IMR-90 (cell line): ENCODE measurements around the gene CLEC3A. TPM values are rescaled to one million over a fixed set of nuclear protein-coding genes. Genes with fewer than 3 reads are reported as not detected.
"Not testable (repeated sequence)": the region's sequence is repeated elsewhere in the genome, so short reads cannot be mapped to it uniquely, and the experiment has no call there.

Source experiments
- ATAC-seq: fragments of 200-7000 bp; cut with Tn5 transposase; 2 replicates; pipeline ENCODE4 v1.9.1; 2020; ENCODE audit warnings: low read depth, mild to moderate bottlenecking, moderate library complexity
- BruUV-seq: library from RNA; stranded (reverse); fragments of 400-500 nt; replicated peaks from 2 replicates; lab custom pipeline; 2021; lab: Mats Ljungman, UMichigan
- CTCF ChIA-PET: fragments of 300-600 bp; formaldehyde crosslinking; extraction: SDS; loops from one replicate; lab custom pipeline; 2021; ENCODE audit warnings: antibody characterized with exemption; lab: Yijun Ruan, JAX
- POLR2A ChIA-PET: fragments of 300-600 bp; sonication (Branson Sonifier 250); formaldehyde crosslinking; loops from one replicate; lab custom pipeline; 2022; ENCODE audit warnings: antibody characterized with exemption; ENCODE audit not compliant: unreplicated experiment; lab: Charles Lee
- DNase-seq: peaks from one replicate; pipeline ENCODE4 v3.0.0; 2013
- H2AFZ ChIP-seq: replicated peaks from 2 replicates; pipeline ENCODE3; 2013; ENCODE audit warnings: low read length, mild to moderate bottlenecking; ENCODE audit not compliant: poor library complexity
- H2AK5ac ChIP-seq: 2 replicates; pipeline ENCODE4 v1.6.1; 2013; ENCODE audit warnings: low read depth, low read length, inconsistent platforms
- H2AK9ac ChIP-seq: replicated peaks from 2 replicates; pipeline ENCODE3; 2013; ENCODE audit warnings: mild to moderate bottlenecking, low read depth, low read length, moderate library complexity; ENCODE audit not compliant: poor library complexity
- H2BK120ac ChIP-seq: 2 replicates; pipeline ENCODE4 v1.6.1; 2013; ENCODE audit warnings: low read depth, low read length, inconsistent platforms
- H2BK15ac ChIP-seq: 3 replicates; pipeline ENCODE4 v1.6.1; 2013; ENCODE audit warnings: low read depth, low read length, inconsistent platforms
- H2BK20ac ChIP-seq: 2 replicates; pipeline ENCODE4 v1.6.1; 2013; ENCODE audit warnings: low read depth, mild to moderate bottlenecking, inconsistent platforms, low read length, moderate library complexity
- H2BK5ac ChIP-seq: 2 replicates; pipeline ENCODE4 v1.6.1; 2013; ENCODE audit warnings: mild to moderate bottlenecking, low read depth, low read length, inconsistent platforms; ENCODE audit not compliant: poor library complexity, severe bottlenecking
- H3K14ac ChIP-seq: replicated peaks from 2 replicates; pipeline ENCODE4 v1.6.1; 2013; ENCODE audit warnings: low read depth, low read length, inconsistent platforms
- H3K18ac ChIP-seq: 2 replicates; pipeline ENCODE4 v1.6.1; 2013; ENCODE audit warnings: low read depth, low read length, control low read depth
- H3K23ac ChIP-seq: 2 replicates; pipeline ENCODE4 v1.6.1; 2013; ENCODE audit warnings: low read depth, low read length, inconsistent platforms
- H3K27ac ChIP-seq: 2 replicates; pipeline ENCODE4 v1.5.1; 2013; ENCODE audit warnings: mild to moderate bottlenecking, control low read depth, low read length; ENCODE audit not compliant: insufficient read depth
- H3K27me3 ChIP-seq: 2 replicates; pipeline ENCODE4 v1.6.1; 2013; ENCODE audit warnings: low read length; ENCODE audit not compliant: control insufficient read depth, insufficient read depth
- H3K36me3 ChIP-seq: 2 replicates; pipeline ENCODE4 v1.6.1; 2013; ENCODE audit warnings: low read length, mixed read lengths; ENCODE audit not compliant: control insufficient read depth, insufficient read depth
- H3K4ac ChIP-seq: 2 replicates; pipeline ENCODE4 v1.6.1; 2013; ENCODE audit warnings: low read depth, low read length, inconsistent platforms
- H3K4me1 ChIP-seq: 2 replicates; pipeline ENCODE4 v1.6.1; 2013; ENCODE audit warnings: low read length, mixed read lengths; ENCODE audit not compliant: control insufficient read depth, insufficient read depth
- H3K4me2 ChIP-seq: 2 replicates; pipeline ENCODE4 v1.6.1; 2013; ENCODE audit warnings: low read depth, mild to moderate bottlenecking, control low read depth, low read length, moderate library complexity
- H3K4me3 ChIP-seq: 2 replicates; pipeline ENCODE4 v1.5.1; 2013; ENCODE audit warnings: low read depth, mild to moderate bottlenecking, control low read depth, low read length, moderate library complexity; ENCODE audit not compliant: insufficient read depth
- H3K56ac ChIP-seq: 2 replicates; pipeline ENCODE4 v1.6.1; 2013; ENCODE audit warnings: low read length, inconsistent platforms; ENCODE audit not compliant: insufficient read depth; ENCODE audit errors: extremely low read depth
- H3K79me1 ChIP-seq, 2 experiments: 2 replicates each; pipeline ENCODE4 v1.6.1; 2013; ENCODE audit warnings: low read length in 2 of 2, inconsistent platforms in 1 of 2, low read depth in 1 of 2
- H3K9ac ChIP-seq: 2 replicates; pipeline ENCODE4 v1.6.1; 2013; ENCODE audit warnings: low read depth, low read length, control low read depth
- H3K9me1 ChIP-seq: 2 replicates; pipeline ENCODE4 v1.6.1; 2013; ENCODE audit warnings: low read length, inconsistent platforms; ENCODE audit not compliant: insufficient read depth
- H3K9me3 ChIP-seq: 2 replicates; pipeline ENCODE4 v1.6.1; 2013; ENCODE audit warnings: low read length; ENCODE audit not compliant: control insufficient read depth, insufficient read depth
- H4K20me1 ChIP-seq: 2 replicates; pipeline ENCODE4 v1.6.1; 2013; ENCODE audit warnings: low read length, inconsistent platforms; ENCODE audit not compliant: insufficient read depth
- H4K5ac ChIP-seq: 2 replicates; pipeline ENCODE4 v1.6.1; 2013; ENCODE audit warnings: mild to moderate bottlenecking, low read depth, low read length, control low read depth
- H4K8ac ChIP-seq, 2 experiments: 2 replicates each; pipeline ENCODE4 v1.6.1; 2013; ENCODE audit warnings: low read depth in 2 of 2, low read length in 2 of 2, control low read depth in 1 of 2, inconsistent platforms in 1 of 2
- H4K91ac ChIP-seq: 2 replicates; pipeline ENCODE4 v1.6.1; 2013; ENCODE audit warnings: low read depth, low read length, inconsistent platforms; ENCODE audit not compliant: insufficient read depth
- FOS ChIP-seq: fragments of 150-350 bp; IDR thresholded peaks from 2 replicates; pipeline ENCODE4 v1.6.1; 2016; ENCODE audit warnings: low read depth, low read length
- WGBS, 2 experiments: methylation state at CpG; one replicate each; pipeline versions ENCODE4 v1.1.5 to v1.1.7; 2013; ENCODE audit warnings: missing lambda C conversion rate in 2 of 2; ENCODE audit not compliant: insufficient read length in 1 of 2; ENCODE audit errors: extremely low coverage in 2 of 2; 5-methylcytosine and 5-hydroxymethylcytosine counted together
- dilution Hi-C: fragments of 300-500 bp; cut with HindIII; formaldehyde crosslinking; loops from one replicate; pipeline ENCODE4 v1.14.3; 2018; ENCODE audit warnings: low sequenced_read_pairs; ENCODE audit not compliant: unreplicated experiment
- in situ Hi-C: fragments of 300-500 bp; cut with MboI; formaldehyde crosslinking; loops from 3 replicates; pipeline ENCODE4 v1.14.3; 2019; ENCODE audit warnings: low sequenced_read_pairs, inconsistent platforms, mixed read lengths
- intact Hi-C: fragments of 100-400 bp; cut with micrococcal nuclease; formaldehyde crosslinking; loops from 2 replicates; pipeline ENCODE4 v1.10.0; 2022
- polyA plus RNA-seq, 3 experiments: library from polyadenylated mRNA; depleted of rRNA; stranded (reverse); fragments of >200 nt; gene quantifications; 2 replicates each; pipeline ENCODE4 v1.2.3, GENCODE V29; 2012; ENCODE audit warnings: low replicate concordance in 1 of 3
- total RNA-seq: library from RNA; depleted of rRNA; stranded (reverse); fragments of >200 nt; gene quantifications from 2 replicates; pipeline ENCODE4 v1.2.3, GENCODE V29; 2012

CLEC3A gene
- total and polyA plus RNA-seq, 2 of the 4 experiments (the other 2 are of a cell fraction): not detected

GRCh38 chr16:77991701-77992100 lies 30.6 kb upstream of the CLEC3A start:
- Histone ChIP-seq H2BK20ac (no peak overlapping the region), H3K14ac (peak overlapping the region; percentile 39; the same call in 1 of the 2 replicates), H3K4me3 (no peak overlapping the region), H4K5ac (peak overlapping the region; percentile 42; the same call in 1 of the 2 replicates), H3K56ac (no peak overlapping the region), H3K36me3 (no peaks in the 10 kb centered on the region), H2AFZ (no peak overlapping the region), H2BK120ac (no peak overlapping the region), H2AK9ac (no peak overlapping the region), H3K9ac (no peak overlapping the region), H3K9me3 (peaks cover 11% of the 10 kb centered on the region), H3K23ac (no peak overlapping the region; the same call in 1 of the 2 replicates), H3K27me3 (no peaks in the 10 kb centered on the region; the same call in 1 of the 2 replicates), H2AK5ac (no peak overlapping the region), H3K4me1 (peaks cover 3% of the 10 kb centered on the region; the same call in 1 of the 2 replicates), H3K79me1 (no peaks in the 10 kb centered on the region), H3K4ac (0 out of 2 replicates have a peak overlapping the region, but pooled peaks have one; percentile 5), H4K91ac (no peak overlapping the region), H3K4me2 (no peak overlapping the region), H2BK5ac (no peak overlapping the region), H2BK15ac (no peak overlapping the region), H3K9me1 (no peaks in the 10 kb centered on the region), H3K27ac (no peak overlapping the region), H3K18ac (peak overlapping the region; percentile 57; the same call in 1 of the 2 replicates), H4K20me1 (no peaks in the 10 kb centered on the region), H4K8ac (peak overlapping the region in 1 of 2 experiments; percentile 48; a peak in 2 of 4 replicates)
- WGBS, 2 experiments: 67% methylated on average over 1 of the region's 4 CpGs; no CpG with 5 or more reads in 1 of the 2 experiments
- in situ Hi-C loops (no loop called here), intact Hi-C loops (no loop called here), dilution Hi-C loops (no loop called here)
- ChIA-PET CTCF (interaction anchor here (1.2 to 1.5 kb wide), 2 partner anchors 11 to 316 kb away, joined by 3 to 8 read pairs; no protein-coding TSS in a partner anchor), POLR2A (no interaction called here)
- no peak for TF ChIP-seq FOS
- no TSS peak for BruUV-seq
- no peak for ATAC-seq
- DNase-seq: no peak

- H3K18ac ChIP-seq, dilution Hi-C loops, in situ Hi-C loops: not testable (repeated sequence)
Observed at GRCh38 chr16:77992381-77992780, 30.0 kb upstream of the CLEC3A start.

More at GRCh38 chr16:77992381-77992780, 30.0 kb upstream of the CLEC3A start:
- H3K56ac ChIP-seq, H2BK120ac ChIP-seq, H3K4me3 ChIP-seq, H4K5ac ChIP-seq, H2AK9ac ChIP-seq, H2BK15ac ChIP-seq, H2BK5ac ChIP-seq, H2AK5ac ChIP-seq, POLR2A ChIA-PET, H4K20me1 ChIP-seq, H3K4me2 ChIP-seq, H4K8ac ChIP-seq, H3K36me3 ChIP-seq, H3K9me1 ChIP-seq, H3K14ac ChIP-seq, H3K9ac ChIP-seq, DNase-seq, BruUV-seq, H3K27me3 ChIP-seq, H2BK20ac ChIP-seq, H3K79me1 ChIP-seq, H3K4ac ChIP-seq, H4K91ac ChIP-seq, intact Hi-C loops, H2AFZ ChIP-seq, H3K23ac ChIP-seq, ATAC-seq, H3K4me1 ChIP-seq, H3K27ac ChIP-seq: not testable (repeated sequence)
- WGBS, 2 experiments: no CpG with 5 or more reads among the region's 2 CpGs
- CTCF ChIA-PET: interaction anchor here (1.1 to 1.5 kb wide), 4 partner anchors 11 to 17 kb away, joined by 3 to 9 read pairs (median 6); no protein-coding TSS in a partner anchor
- peaks cover 13% of the 10 kb centered on the region for H3K9me3 ChIP-seq
